Measurements from ENCODE around the gene POLN. TPM values are rescaled to one million over a fixed set of nuclear protein-coding genes. Genes with fewer than 3 reads are reported as not detected.
"Not testable (repeated sequence)": the region's sequence is repeated elsewhere in the genome, so short reads cannot be mapped to it uniquely, and the experiment has no call there.

The POLN gene
- total RNA-seq, 1 experiment from 2014 or later: 0.24 TPM

DNA sequence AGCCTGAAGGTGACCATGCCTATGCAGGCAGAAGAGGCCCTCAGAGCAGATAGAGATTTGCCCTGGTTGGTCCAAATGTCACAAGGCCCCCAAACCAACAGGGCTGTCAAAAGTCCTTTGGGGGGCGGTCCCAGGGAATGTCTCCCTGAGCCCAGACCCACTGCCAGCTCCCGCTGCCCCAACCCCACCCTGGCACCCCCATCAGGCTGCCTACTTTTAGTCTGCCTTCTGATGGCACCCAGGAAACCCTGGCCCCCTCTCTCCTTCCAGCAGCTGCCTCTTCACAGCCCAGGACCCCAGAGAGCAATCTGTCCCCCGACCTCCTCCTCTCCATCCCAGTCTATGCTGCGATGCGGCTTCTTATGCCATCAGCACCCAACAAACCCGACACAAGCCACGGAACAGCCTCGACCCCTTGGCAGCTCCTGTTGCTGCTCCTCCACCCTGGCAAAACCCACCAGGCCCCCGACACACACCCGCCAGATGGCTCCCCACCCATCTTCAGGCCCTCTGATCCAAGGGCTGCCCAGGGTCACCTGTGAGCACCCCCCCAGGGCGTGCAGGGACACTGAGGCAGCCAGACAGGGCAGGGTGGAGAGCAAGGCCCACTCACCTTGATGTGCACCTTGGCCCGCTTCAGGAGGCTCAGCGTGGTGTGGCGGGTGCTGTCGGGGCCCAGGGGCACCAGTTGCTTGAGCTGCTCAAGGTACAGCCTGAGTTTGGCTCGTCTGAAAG is 10.0 kb upstream of the POLN start:
- no peak for DNase-seq (ENCODE audit: low read depth)

DNA sequence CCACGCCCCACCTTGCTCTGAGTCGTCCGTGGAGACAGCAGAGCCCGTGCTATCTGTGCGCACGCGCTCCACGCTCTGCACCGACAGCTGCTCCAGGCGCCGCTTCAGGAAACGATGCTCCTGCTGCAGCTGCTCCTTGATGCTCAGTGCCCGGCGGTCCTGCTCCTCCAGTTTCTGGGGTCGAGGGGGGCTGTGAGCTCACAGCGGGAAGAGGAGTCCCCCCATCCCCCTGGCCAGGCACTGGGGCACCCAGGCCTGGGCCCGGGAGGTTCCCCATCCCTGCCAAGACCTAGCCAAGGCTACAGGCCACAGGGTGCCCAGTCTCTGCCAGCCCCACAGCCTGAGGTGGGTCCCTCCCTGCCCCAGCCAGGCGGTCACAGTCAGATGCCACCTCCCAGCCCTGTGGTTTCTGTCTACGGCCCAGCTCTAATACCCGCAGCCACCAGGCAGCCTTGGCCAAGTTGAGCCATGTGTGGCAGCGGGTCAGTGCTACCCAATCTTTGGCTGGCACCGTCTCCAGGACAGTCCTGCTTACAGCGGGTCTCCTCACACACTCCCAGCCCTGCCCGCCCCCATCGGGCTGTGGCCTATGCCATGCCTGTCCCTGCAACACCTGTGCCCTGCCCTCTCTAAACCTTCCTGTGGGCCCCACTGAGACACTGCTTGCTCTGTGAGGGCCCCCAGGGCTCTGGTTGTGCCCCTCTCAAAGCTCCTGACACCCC is 9.3 kb upstream of the POLN start:
- no peak for DNase-seq (ENCODE audit: low read depth)

DNA sequence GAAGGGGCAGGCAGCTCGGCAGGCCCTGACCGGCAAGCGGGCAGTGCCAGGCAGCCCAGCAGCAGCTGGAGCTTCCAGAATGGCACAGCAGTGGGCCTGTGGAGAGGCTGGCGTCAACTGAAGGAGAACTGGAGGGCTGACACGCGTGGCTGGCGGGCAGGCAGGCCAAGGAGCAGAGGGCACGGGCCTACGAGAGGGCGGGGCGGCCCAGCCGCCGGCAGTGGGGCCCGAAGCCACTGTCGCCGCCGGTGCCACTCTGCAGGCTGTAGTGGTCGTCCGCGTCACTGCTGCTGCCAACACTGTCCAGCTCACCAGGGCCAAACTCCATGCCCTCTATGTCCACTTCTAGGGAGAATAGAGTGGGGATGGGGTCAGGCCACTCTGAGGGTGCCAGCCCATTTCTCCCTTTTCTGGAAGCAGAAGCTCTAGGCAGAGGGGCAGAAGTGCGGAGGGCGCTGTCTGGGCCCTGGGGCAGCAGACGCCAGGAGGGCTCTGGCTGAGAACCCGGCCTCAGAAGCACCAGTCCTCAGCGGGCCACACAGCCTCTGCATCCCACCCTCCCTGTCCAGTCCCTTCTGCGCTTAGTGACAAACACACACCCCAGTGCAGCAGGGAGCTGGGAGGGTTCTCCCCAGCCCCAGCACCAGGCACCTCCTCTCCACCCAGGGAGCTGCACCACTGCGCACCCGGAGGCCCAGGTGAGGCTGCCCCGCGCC is 8.6 kb upstream of the POLN start:
- DNase-seq (ENCODE audit: low read depth): no peak

DNA sequence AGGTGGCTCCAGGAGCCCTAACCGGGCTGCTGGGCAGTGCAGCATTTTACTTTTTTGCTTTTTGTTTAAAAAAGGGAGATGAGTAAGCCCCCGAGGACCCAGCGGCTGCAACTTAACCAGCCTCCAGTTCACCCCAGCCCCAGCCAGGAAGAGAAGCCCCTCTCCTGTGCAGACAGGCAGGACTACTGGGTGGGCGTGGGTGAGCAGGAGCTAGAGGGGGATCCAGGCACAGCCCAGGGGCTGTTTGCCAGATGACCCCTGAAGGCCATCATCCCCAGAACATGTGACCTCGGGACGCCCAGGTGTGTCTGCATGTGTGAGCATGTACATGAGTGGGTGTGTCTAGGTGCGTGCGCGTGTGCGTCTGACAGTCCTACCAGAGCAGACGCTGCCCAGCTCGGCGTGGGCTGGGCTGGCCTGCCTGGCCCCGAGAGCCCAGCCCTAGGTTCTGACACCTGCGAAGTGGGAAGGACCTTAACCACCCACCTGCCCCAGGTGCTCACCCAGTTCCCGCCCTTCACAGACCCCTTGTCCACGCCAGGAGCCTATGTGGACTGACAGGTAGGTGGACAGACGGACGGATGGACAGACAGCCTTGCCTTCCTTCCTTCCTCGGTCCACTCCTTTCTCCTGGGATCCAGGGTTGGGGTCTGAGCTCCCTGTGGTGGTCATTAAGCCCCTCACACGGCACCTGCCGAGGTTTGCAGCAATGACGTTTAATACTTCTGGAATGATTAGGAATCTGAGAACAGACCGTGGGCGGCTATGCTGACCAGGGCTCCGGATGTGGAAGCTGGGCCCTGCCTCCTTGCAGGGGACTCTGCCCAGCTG is 7.8 kb upstream of the POLN start:
- DNase-seq (ENCODE audit: low read depth): no peak

DNA sequence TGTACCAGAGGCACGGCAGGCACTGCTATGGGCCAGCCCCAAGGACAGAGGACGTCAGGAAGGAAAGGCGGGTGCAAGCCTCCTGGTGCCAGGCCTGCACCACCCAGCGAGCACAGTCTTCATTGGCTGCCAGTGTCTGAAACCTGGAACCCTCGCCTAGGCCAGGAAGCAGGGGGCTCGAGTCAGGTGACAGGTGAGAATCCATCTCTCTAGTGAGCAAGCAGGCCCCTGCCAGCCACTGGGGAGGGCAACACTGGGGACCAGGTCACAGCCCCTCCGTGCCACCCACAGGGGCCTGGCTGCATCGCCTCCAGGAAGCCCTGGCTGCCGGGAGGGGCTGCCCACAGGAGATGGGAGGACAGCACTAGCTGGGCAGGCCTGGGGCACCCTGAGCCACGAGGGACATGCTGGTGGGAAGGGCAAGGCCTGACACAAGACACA is 6.9 kb upstream of the POLN start:
- DNase-seq (ENCODE audit: low read depth): no peak

DNA sequence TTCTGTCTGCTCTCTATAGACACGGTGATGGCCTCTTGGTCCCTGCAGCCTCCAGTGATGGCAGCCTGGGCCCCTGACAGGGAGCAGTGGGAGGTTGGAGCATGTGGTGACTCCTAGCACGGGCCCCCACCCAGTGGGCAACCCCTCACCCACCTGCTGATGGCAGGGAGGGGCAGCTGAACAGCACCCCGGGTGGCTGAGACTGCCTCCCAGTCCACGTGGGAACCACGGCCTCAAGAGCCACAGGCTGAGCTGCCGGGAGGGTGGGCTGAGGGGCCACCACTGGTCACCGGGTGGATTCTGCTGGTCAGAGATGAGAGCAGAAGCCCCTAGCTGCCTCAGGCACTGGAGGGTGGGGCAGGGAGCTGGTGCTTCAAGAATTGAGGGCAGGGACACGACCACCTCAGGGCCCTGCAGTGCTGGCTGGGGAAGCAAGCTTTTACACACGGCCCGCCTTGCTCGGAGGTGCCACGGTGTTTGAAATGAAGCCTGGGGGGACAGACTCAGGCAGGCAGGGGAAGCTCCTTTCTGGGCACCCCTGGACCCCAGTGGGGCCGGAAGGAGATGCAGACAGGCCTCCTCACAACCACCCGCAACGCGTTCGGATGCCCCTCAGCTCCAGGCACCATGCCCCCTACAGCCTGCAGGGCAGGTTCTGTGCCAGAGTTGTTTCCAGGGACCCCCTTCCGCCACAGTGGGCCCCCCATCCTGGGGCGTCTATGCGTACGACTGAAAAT is 6.3 kb upstream of the POLN start:
- no peak for DNase-seq (ENCODE audit: low read depth)

DNA sequence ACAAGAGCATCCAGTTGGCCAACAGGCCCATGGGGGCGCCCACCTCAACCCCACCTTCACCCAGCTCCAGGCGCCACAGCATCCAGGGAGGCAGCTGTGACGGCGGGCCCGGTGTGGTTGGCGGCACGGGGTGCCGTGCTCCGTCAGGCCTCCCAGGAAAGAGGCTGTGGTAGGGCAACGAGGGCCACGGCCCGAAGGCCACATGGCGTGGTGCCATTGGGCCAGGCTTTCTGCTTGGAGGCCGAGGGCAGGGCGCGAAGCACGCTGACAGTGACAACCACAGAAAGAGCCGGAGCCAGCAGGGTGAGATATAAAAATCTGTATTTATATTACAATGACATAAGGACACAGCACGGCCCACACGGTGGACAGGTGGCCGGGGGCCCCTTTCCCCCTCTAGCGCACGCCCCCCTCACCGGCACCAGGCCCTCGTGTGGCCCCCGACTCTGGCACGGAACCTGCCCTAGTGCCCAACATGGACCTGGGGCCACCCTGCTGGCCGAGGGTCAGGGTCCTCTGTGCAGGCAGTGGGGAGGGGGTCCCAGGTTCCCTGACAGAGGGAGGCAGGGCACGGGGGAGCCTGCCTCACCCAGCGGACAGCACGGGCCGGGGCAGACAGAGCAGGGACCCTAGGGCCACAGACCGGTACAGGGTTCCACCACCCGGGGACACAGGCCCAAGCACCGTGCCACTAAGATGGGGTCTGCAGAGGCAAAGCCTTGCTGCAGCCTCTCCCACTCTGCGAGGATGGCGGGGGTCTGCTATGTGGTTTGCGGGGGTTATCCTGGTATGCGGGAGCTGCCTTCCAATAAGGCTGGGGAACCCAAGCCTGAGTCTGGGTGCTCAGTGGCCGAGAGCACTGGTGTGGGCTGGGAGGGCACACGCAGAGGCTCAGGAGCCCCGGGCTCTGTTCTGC is 5.5 kb upstream of the POLN start:
- no peak for DNase-seq (ENCODE audit: low read depth)

DNA sequence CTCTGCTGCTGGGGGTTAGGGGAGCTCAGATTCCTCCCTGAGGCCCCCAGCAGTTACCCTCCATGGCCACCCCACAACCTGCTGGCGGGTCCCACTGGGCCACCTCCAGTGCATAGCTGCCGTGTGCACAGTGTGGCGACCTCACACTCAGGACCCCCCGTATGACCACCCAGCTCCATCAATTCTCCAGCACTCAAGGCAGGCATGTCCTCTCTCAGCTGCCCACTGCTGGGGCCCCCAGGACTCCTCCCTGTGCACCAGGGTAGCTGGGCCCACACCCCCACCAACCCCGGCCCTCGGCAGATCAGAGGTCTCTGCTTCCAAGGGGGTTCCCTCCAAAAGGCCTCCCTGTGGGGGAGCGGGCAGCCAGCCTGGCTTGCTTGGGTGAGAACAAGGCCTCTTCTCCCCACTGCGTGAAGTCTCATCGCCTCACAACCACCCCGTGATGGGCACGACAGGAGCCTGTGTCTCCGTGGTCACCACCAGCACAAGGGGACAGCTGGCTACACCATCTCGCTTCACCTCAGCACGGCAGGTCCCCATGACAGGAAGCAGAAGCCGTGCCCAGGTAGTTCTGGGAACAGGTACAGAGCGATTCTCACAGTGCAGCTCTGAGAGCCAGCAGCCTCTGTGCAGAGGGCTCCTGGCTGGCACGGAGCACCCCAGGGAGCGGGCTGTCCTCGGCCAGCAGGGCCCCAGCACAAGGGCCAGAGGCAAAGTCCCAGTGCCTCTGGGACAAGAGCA is 4.6 kb upstream of the POLN start:
- no peak for DNase-seq (ENCODE audit: low read depth)

DNA sequence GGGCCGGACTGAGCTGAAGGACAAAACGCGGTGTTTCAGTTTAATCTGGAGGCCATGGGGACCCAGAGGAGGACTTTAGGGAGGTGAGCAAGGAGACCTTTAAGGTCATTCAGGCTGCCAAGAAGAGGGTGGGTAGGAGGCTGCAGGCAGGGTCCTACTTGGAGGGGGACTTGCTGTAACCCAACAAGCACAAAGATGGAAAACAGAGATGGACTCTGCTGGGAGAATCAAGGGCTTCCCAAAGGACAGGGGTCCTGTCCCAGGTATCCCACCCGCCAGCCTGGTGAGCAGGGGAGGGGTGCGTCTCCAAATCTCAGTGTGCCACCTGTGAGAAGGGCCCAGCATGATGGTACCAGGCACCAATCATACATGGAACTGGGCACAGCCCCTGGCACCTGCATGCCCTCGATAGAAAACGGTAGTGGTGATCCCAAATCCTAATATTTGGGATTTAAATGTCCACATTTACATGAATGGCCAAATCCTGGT is 3.9 kb upstream of the POLN start:
- no peak for DNase-seq (ENCODE audit: low read depth)

DNA sequence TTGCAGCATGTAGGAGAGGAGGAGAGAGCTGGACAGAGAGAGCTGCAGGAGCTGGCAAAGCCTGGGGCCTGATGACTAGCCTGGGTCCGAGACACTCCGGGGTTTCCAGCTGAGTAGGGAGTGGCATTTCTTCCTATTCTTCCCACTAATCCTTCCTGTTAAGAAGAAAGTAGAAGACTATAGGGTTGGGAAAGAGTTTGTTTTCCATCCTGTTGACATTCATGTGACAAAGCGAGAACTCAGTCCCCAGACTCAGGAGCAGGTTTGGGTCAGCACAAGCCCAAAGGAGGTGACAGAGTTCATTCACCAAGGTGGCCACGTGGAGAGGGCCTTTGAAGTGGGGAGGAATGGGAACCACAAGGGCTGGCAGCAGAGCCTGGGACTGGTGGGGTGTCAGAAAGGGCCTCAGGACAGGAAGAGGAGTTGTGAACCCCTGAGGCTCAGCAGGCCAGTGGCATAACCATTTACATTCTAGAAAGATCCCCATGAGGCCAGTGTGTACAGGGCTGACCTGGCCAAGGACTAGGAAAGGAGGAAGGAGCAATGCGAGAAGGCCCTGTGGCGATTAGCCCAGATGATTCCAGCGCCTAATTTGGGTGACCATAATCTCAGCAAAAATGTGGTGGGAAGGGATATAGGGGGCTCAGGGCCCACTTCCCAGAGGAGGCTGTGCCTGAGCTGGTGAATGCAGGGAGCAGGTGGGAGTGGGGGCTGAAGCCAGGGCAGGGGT is 3.3 kb upstream of the POLN start:
- DNase-seq (ENCODE audit: low read depth): peak; percentile 5

DNA sequence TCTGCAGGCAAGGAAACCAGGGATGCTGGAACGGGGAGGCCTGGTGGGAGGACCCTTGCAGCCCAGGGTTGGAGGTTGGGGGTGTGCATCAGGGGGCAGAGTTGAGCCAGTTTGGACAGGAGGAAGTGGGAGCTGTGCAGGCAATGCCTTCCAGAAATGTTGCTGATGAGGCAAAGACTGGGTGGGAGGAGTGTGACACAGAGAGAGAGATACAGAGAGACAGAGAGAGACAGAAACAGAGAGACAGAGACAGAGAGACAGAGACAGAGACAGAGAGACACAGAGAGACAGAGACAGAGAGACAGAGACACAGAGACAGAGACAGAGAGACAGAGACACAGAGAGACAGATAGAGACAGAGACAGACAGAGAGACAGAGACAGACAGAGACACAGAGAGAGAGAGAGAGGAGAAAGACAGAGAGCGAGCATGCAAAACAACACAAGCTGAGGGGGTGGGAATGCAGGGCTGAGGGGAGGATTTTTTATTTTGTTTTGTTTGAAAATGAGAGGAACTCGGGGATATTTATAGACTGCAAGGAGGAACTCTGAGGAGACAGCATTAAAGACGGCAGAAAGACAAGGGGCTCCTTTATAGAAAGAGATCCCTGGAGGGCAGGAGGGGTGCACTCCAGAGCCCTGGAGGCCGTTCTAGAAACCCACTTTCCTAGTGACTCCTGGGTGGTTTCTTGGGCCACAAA is 1.9 kb upstream of the POLN start:
- peak; percentile 43 for DNase-seq (ENCODE audit: low read depth)

DNA sequence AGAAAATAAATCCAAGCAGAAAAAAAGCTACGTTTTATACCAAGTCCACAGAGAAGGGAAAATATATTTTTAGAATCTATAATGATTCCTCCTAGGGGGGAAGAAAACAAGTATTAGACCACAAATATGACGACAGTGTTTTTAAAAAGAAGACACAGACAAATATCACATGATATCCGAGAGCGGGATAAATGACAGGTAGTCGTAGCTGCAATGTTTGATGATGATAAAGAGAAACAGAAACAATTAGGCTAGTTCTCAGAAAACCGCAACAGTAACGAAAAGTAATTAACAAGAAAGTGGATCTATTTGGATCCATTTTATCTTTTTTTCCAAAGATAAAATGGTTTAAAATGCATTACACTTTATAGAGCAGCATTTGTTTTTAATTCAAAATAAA is 918 bp downstream of the POLN start:
- DNase-seq (ENCODE audit: low read depth): no peak

DNA sequence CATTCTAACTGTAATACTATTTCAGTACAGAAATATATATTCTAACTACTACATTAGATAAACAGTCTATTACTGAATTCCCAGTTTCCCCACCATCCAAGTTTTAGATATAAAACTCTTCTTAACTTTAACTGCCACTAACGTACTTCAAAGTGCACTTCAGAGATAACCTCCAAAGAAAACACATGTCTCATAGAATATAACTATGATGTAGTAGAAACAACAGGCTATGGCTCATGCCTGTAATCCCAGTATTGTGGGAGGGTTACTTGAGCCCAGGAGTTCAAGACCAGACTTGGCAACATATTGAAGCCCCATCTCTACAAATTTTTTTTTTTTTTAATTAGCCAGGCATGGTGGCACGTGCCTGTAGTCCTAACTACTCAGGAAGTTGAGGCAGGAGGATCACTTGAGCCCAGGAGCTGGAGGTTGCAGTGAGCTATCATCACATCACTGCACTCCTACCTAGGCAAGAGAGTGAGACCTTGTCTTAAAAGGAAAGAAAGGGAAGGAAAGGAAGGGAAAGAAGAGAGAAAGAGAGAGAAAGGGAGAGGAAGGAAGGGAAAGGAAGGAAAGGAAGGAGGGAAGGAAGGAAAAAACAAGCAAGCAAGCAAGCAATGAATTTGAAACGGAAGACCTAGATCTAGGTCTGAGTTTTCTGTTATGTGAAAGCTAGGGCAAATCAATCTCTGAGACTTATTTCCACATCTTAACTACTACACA is 4.8 kb downstream of the POLN start:
- no peak for DNase-seq (ENCODE audit: low read depth)

DNA sequence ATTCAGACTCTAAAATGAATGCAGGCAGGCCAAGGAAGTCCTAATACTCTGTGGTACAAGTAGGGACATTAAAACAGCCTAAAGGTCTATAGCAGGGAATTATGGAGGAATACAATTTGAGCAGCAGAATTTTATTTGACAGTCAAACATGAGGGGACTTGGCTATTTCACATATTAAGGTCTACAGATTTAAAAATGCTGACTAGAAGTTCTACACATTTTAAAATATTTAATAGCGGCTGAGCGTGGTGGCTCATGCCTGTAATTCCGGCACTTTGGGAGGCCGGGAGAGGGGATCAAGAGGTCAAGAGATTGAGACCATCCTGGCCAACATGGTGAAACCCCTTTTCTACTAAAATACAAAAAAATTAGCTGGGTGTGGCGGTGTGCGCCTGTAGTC is 10.8 kb downstream of the POLN start:
- no peak for DNase-seq (ENCODE audit: low read depth)

DNA sequence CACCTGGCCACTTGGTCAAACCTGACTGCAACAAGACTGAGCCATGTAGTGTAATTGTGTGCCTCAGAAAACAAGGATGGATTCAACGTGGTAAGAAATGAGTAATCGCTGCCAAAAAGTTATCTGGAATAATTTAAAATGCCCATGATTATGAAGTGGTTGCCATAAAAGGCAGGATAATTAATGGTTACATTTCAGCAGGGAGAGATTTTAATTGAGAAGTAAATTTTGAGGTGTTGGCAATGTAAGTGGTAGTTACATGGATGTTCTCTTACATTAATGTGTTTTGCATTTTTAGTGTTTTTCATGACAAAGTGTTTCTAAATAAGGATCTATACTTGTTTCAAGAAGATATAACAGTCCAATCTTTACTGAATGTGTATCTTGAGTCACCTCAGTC is 15.7 kb downstream of the POLN start:
- no peak for DNase-seq (ENCODE audit: low read depth)

DNA sequence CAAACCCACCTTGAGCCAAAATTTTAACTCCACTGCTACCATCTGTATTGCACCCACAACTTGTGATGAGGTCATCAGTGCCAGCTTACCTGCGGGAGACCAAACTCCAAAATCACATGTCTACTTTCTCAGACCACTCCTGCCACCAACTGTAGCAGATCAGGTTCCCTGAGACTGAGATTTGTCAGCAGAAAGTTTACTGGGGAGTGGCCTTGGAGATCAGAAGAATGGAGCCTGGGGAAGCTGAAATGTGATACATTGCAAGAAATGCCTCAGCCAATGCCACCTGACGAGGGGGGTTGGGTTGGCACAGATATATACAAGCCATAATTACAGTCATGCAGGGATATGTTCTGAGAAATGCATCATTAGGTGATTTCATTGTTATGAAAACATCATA is 19.1 kb downstream of the POLN start:
- DNase-seq (ENCODE audit: low read depth): no peak

DNA sequence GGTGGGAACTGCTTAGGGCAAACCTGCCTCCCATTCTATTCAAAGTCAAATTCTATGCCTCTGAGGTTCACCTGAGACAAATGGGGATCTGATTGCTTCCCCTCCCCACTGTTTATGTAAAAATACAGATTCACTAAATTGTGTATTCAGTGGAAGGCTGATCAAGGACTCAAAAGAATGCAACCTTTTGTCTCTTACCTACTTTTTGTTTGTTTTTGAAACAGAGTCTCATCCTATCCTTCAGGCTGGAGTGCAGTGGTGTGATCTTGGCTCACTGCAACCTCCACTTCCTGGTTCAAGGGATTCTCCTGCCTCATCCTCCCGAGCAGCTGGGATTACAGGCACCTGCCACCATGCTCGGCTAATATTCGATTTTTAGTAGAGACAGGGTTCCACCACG is 20.5 kb downstream of the POLN start:
- DNase-seq (ENCODE audit: low read depth): not testable (repeated sequence)
